Heart left ventricle (tissue), 16 donors: ENCODE results near the gene CTDP1. TPM values are rescaled to one million over a fixed set of nuclear protein-coding genes. Genes with fewer than 3 reads are reported as not detected.
A peak's percentile ranks its signal among the peaks of the same experiment; 100 is the strongest.

Experiments used
- ATAC-seq, 4 donors: fragments of 200-7000 bp; cut with Tn5 transposase; one replicate each; pipeline ENCODE4 v1.9.1; 2020 to 2022; ENCODE audit warnings: moderate library complexity in 4 of 4, mild to moderate bottlenecking in 3 of 4, moderate number of reproducible peaks in 1 of 4
- DNase-seq, 5 donors: peaks; one replicate each; pipeline ENCODE4 v3.0.0-alpha.2; 2020
- H3K27ac ChIP-seq, 12 donors: fragments of 200-600 bp; sonication (generic) in 4 of 12; one replicate each; pipeline versions ENCODE4 v1.5.0 to v1.8.0; 2016 to 2022; ENCODE audit warnings: mild to moderate bottlenecking in 2 of 12
- H3K27me3 ChIP-seq, 9 donors: fragments of 200-600 bp; sonication (generic) in 2 of 9; one replicate each; pipeline versions ENCODE4 v1.5.1 to v1.8.0; 2016 to 2022; ENCODE audit warnings: mild to moderate bottlenecking in 3 of 9
- H3K36me3 ChIP-seq, 9 donors: fragments of 200-600 bp; sonication (generic) in 2 of 9; one replicate each; pipeline versions ENCODE4 v1.5.0 to v1.8.0; 2018 to 2022; ENCODE audit warnings: mild to moderate bottlenecking in 2 of 9
- H3K4me1 ChIP-seq, 12 donors: fragments of 200-600 bp; sonication (generic) in 4 of 12; one replicate each; pipeline versions ENCODE4 v1.5.0 to v1.8.0; 2016 to 2022; ENCODE audit warnings: mild to moderate bottlenecking in 3 of 12
- H3K4me3 ChIP-seq, 12 donors: fragments of 200-600 bp; sonication (generic) in 4 of 12; one replicate each; pipeline versions ENCODE4 v1.5.0 to v1.8.0; 2017 to 2022; ENCODE audit warnings: mild to moderate bottlenecking in 9 of 12, moderate library complexity in 4 of 12
- H3K9me3 ChIP-seq, 12 donors: fragments of 200-600 bp; sonication (generic) in 4 of 12; one replicate each; pipeline versions ENCODE4 v1.5.0 to v1.8.0; 2016 to 2022; ENCODE audit warnings: mild to moderate bottlenecking in 1 of 12
- POLR2A ChIP-seq, 2 donors: fragments of 450-650 bp; IDR thresholded peaks; one replicate each; pipeline ENCODE4 v1.6.1; 2017; ENCODE audit warnings: antibody characterized with exemption in 2 of 2, mild to moderate bottlenecking in 2 of 2, moderate library complexity in 2 of 2
- WGBS, 4 donors: extraction: QIAGEN DNeasy Blood & Tissue Kit in 2 of 4; methylation state at CpG; one replicate each; pipeline versions ENCODE4 v1.1.5 to v1.1.7; 2013 to 2018; 5-methylcytosine and 5-hydroxymethylcytosine counted together
- intact Hi-C, 10 donors: fragments of 100-400 bp; cut with DNase I; formaldehyde crosslinking; loops; one replicate each; pipeline versions ENCODE4 v1.11.1 to v1.14.2; 2022
- long read RNA-seq, 3 donors: library from polyadenylated mRNA; unstranded; transcript quantifications; one replicate each; pipeline ENCODE4 v2.0.0, GENCODE V29; 2020 to 2021
- polyA plus RNA-seq, 2 donors: library from polyadenylated mRNA; stranded (reverse); fragments of 200-250 nt; gene quantifications; one replicate each; pipeline ENCODE4 v1.2.3, GENCODE V29; 2013
- total RNA-seq, 9 donors: library from RNA; depleted of rRNA in 2 of 9; stranded (reverse); fragments of >200 nt in 2 of 9; fragmentation: NEBNext Ultra II Directional in 3 of 9; extraction: Animal tissue kit (Norgen Biotek cat#: 25700) in 3 of 9; gene quantifications; one replicate each; pipeline versions ENCODE4 v1.1.0 to v1.2.4, GENCODE V29; 2016 to 2023
- TF ChIP-seq, protein P1 (sequence below), 12 donors: fragments of 200-600 bp; sonication (generic) in 4 of 12; IDR thresholded peaks; one replicate each; pipeline versions ENCODE4 v1.5.0 to v1.8.0; 2018 to 2022; ENCODE audit warnings: antibody characterized with exemption in 12 of 12, mild to moderate bottlenecking in 5 of 12
- donor health status: ischemic (EF 13 %, LVEDD 7.1; RV severe dilation, severe dysfunction).
- donor health status: healthy with polysubstance abuse.
- donor health status: DM: no; HTN: yes; CAD: no.
- donor health status: DM: no; HTN: no; CAD: no.
- donor health status: ischemic (EF 25% LVEDD 6.9; RV normal size, moderate dysfunction).
- donor health status: ischemic (EF 25% LVEDD 5.7; RV mildly dilated, moderate dysfunction).
- donor health status: healthy.
- donor health status: DM: yes; HTN: yes; CAD: no.
- donor health status: ischemic (EF 35%, LVEDD 5.7; RV mildly dilated, moderate dysfunction).
- donor health status: nonischemic (EF 11% LVEDD 7.7; RV severe dilation, severe dysfunction).
- donor health status: DM: yes; HTN: yes; CAD: no.
- donor health status: PGD.
- donor health status: ischemic (EF 29% LVEDD 5.4; RV normal size, mild dysfunction).
- donor health status: nonischemic (EF 23%, LVEDD 6.1; RV moderate dilation, normal function).

Gene CTDP1, protein sequence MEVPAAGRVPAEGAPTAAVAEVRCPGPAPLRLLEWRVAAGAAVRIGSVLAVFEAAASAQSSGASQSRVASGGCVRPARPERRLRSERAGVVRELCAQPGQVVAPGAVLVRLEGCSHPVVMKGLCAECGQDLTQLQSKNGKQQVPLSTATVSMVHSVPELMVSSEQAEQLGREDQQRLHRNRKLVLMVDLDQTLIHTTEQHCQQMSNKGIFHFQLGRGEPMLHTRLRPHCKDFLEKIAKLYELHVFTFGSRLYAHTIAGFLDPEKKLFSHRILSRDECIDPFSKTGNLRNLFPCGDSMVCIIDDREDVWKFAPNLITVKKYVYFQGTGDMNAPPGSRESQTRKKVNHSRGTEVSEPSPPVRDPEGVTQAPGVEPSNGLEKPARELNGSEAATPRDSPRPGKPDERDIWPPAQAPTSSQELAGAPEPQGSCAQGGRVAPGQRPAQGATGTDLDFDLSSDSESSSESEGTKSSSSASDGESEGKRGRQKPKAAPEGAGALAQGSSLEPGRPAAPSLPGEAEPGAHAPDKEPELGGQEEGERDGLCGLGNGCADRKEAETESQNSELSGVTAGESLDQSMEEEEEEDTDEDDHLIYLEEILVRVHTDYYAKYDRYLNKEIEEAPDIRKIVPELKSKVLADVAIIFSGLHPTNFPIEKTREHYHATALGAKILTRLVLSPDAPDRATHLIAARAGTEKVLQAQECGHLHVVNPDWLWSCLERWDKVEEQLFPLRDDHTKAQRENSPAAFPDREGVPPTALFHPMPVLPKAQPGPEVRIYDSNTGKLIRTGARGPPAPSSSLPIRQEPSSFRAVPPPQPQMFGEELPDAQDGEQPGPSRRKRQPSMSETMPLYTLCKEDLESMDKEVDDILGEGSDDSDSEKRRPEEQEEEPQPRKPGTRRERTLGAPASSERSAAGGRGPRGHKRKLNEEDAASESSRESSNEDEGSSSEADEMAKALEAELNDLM
- 10 to 100 TPM in 5 of 9 donors, 1 to 10 TPM in 4; 6.0 to 17.1 (median 10.3) TPM for total RNA-seq
- polyA plus RNA-seq = 10 to 100 TPM in 1 of 2 donors, 1 to 10 TPM in 1; 7.0 to 10.3 TPM
- long read RNA-seq, donor 1, full-length matches to known transcripts = 14 of 23 reads
- long read RNA-seq, donor 1, partial matches to known transcripts = 7 of 23 reads
- long read RNA-seq, donor 1, other reads (novel, unspliced or antisense) = 2 of 23 reads
- long read RNA-seq, donor 2, partial matches to known transcripts = 1 of 2 reads
- long read RNA-seq, donor 2, other reads (novel, unspliced or antisense) = 1 of 2 reads
- long read RNA-seq, donor 3, full-length matches to known transcripts = 18 of 27 reads
- long read RNA-seq, donor 3, partial matches to known transcripts = 4 of 27 reads
- long read RNA-seq, donor 3, other reads (novel, unspliced or antisense) = 5 of 27 reads

DNA sequence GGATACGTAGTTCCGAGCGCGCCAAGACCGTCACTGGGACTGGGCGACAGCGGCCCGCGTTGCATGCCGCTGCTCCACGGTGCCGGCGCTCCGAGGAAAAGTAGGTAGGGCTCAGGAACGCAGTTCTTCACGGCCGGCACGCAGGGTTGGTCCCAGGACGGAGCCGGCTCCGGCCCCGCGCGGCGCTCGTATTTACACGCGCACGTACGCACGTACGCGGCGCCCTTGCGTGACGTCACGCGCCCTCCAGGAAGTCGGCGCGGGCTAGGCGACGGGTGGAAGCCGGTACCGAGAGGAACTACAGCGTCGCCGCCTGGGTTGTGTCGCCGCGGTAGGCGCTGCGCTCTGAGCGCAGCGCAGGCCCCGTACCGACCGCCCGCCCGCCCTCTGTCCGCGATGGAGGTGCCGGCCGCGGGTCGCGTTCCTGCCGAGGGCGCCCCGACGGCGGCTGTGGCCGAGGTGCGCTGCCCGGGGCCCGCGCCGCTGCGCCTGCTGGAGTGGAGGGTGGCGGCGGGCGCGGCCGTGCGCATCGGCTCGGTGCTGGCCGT is at the start of gene CTDP1:
Gene CTDP1 (plus strand): TSS at position 252 of the 548 bp plus-strand sequence. CDS start 145 bp downstream, at position 397.
- peaks cover 0 to 14% (median 4%) of the 10 kb centered on the region in 9 donors for H3K36me3 ChIP-seq
- H3K27ac ChIP-seq = peak within 1 kb of the TSS; percentile 94 to 100 (median 99)
- 0% methylated on average over 4 to 88 of the region's 88 CpGs for WGBS, 4 donors
- intact Hi-C loops = loop anchor here in 4 of 10 donors (2.0 to 10.0 kb wide), 3 partner anchors 275 to 355 kb away; partner anchors contain the start of genes RBFA (in 3 of the 4) and SLC66A2 (in 2 of the 4)
- H3K4me3 ChIP-seq = peak within 1 kb of the TSS; percentile 61 to 99 (median 88)
- ATAC-seq (peak; percentile 80 to 89 (median 88)), DNase-seq (peak; percentile 90 to 96 (median 94))
- H3K27me3 ChIP-seq = no peaks in the 10 kb centered on the region
- H3K9me3 ChIP-seq = no peaks in the 10 kb centered on the region
- H3K4me1 ChIP-seq = peaks cover 6 to 63% (median 32%) of the 10 kb centered on the region in 12 donors
- TF ChIP-seq POLR2A (IDR thresholded peaks at IDR 0.05) = no peak
- TF ChIP-seq, protein P1, sequence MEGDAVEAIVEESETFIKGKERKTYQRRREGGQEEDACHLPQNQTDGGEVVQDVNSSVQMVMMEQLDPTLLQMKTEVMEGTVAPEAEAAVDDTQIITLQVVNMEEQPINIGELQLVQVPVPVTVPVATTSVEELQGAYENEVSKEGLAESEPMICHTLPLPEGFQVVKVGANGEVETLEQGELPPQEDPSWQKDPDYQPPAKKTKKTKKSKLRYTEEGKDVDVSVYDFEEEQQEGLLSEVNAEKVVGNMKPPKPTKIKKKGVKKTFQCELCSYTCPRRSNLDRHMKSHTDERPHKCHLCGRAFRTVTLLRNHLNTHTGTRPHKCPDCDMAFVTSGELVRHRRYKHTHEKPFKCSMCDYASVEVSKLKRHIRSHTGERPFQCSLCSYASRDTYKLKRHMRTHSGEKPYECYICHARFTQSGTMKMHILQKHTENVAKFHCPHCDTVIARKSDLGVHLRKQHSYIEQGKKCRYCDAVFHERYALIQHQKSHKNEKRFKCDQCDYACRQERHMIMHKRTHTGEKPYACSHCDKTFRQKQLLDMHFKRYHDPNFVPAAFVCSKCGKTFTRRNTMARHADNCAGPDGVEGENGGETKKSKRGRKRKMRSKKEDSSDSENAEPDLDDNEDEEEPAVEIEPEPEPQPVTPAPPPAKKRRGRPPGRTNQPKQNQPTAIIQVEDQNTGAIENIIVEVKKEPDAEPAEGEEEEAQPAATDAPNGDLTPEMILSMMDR (IDR thresholded peaks at IDR 0.05) = no peak

DNA sequence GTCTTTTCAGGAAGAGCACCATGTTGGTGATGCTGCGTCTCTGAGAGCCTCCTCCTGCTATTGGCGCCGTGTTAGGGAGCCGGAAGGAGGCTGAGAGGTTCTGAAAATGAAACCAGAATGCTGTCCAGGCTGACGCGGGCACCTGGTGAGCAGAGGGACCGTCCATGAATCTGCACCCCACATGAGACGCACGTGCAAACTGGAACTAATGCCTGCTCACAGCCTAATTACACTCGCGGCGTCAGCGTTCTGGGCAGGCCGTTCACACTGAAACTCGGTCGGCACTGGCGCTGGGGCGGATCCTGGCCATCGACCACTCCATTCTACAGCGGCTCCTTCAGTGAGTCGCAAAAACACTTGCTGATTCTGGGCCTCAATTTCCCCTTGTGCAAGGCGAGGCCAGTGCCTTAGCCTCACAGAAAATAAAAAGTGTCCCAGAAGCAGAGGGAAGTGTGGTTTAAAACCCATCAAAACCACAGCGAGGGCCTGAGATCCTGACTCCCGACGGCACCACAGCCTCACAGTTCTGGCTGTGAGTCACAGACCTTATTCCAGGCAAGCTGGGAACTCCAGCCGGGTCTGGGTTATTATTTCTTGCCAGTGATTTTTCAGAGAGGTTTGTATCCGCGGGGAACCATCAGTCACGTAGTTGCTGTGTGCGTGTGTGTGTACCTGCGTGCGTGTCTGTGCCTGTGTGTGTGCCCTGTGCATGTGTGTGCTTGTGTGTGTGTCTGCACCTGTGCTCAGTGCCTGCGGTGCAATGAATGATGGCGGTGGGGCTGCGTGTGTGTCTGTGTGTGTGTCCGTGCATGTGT is 49.1 kb upstream of the CTDP1 start:
- no peaks in the 10 kb centered on the region for H3K36me3 ChIP-seq
- peaks cover 0 to 15% (median 0%) of the 10 kb centered on the region in 9 donors for H3K27me3 ChIP-seq
- ATAC-seq (no peak), DNase-seq (no peak)
- intact Hi-C loops = no loop called here
- H3K4me3 ChIP-seq = no peak overlapping the region
- TF ChIP-seq, protein P1 (IDR thresholded peaks at IDR 0.05) = no peak
- TF ChIP-seq POLR2A (IDR thresholded peaks at IDR 0.05) = no peak
- H3K9me3 ChIP-seq = no peaks in the 10 kb centered on the region
- H3K27ac ChIP-seq = no peak overlapping the region
- 86 to 91% (median 88%) methylated on average over 32 to 36 of the region's 36 CpGs for WGBS, 4 donors
- H3K4me1 ChIP-seq = peaks cover 0 to 8% (median 0%) of the 10 kb centered on the region in 12 donors

DNA sequence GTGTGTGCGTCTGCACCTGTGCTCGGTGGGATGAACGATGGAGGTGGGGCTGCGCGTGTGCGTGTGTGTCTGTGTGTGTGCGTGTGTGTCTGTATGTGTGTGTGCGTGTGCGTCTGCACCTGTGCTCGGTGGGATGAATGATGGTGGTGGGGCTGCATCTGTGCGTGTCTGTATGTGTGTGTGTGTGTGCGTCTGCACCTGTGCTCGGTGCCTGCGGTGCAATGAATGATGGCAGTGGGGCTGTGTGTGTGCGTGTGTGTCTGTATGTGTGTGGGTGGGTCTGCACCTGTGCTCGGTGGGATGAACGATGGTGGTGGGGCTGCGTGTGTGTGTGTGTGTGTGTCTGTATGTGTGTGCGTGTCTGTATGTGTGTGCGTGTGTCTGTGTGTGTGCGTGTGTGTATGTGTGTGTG is 48.5 kb upstream of the CTDP1 start:
- no peak for ATAC-seq
- Histone ChIP-seq H3K9me3 (no peaks in the 10 kb centered on the region), H3K4me1 (peaks cover 0 to 2% (median 0%) of the 10 kb centered on the region in 12 donors), H3K27me3 (peaks cover 0 to 13% (median 0%) of the 10 kb centered on the region in 9 donors), H3K27ac (no peak overlapping the region), H3K36me3 (no peaks in the 10 kb centered on the region), H3K4me3 (no peak overlapping the region)
- 90 to 95% (median 94%) methylated on average over 21 of the region's 21 CpGs for WGBS, 4 donors
- intact Hi-C loops = no loop called here
- no peak for TF ChIP-seq POLR2A (IDR thresholded peaks at IDR 0.05)
- TF ChIP-seq, protein P1 (IDR thresholded peaks at IDR 0.05) = no peak
- DNase-seq = no peak
